CD14-positive monocyte (primary cell): Measurements from ENCODE around the gene EXOC6B. TPM values are rescaled to one million over a fixed set of nuclear protein-coding genes. Genes with fewer than 3 reads are reported as not detected.

Experiments used
- DNase-seq, 3 donors: peaks; one replicate each; pipeline ENCODE4 v3.0.0-alpha.2; 2011 to 2022
- H2AFZ ChIP-seq: 2 replicates; pipeline ENCODE4 v1.6.0; 2012; ENCODE audit warnings: mild to moderate bottlenecking, low read depth, low read length, inconsistent platforms; ENCODE audit not compliant: insufficient read depth, poor library complexity, severe bottlenecking
- H3K27ac ChIP-seq, 2 donors: 1 replicate in 1 of 2; 2 replicates in 1 of 2; pipeline ENCODE4 v1.5.1; 2012 to 2013; ENCODE audit warnings: low read length in 2 of 2, control low read depth in 1 of 2, inconsistent platforms in 1 of 2, low read depth in 1 of 2, mild to moderate bottlenecking in 1 of 2
- H3K27me3 ChIP-seq, 2 donors: one replicate each; pipeline versions ENCODE4 v1.6.0 to v1.6.1; 2011 to 2013; ENCODE audit warnings: low read length in 2 of 2; ENCODE audit not compliant: control insufficient read depth in 2 of 2, insufficient read depth in 2 of 2
- H3K36me3 ChIP-seq, 2 donors: replicated peaks in 1 of 2; 1 replicate in 1 of 2; 2 replicates in 1 of 2; pipeline versions ENCODE4 v1.5.1 to v1.6.1; 2012 to 2013; ENCODE audit warnings: low read length in 2 of 2, control low read depth in 1 of 2, inconsistent platforms in 1 of 2, mild to moderate bottlenecking in 1 of 2; ENCODE audit not compliant: insufficient read depth in 2 of 2, control insufficient read depth in 1 of 2
- H3K4me1 ChIP-seq, 2 donors: 1 replicate in 1 of 2; 2 replicates in 1 of 2; pipeline versions ENCODE4 v1.5.1 to v1.6.1; 2012 to 2013; ENCODE audit warnings: low read length in 2 of 2, control low read depth in 1 of 2, inconsistent platforms in 1 of 2, mild to moderate bottlenecking in 1 of 2, moderate library complexity in 1 of 2; ENCODE audit not compliant: insufficient read depth in 2 of 2, control insufficient read depth in 1 of 2
- H3K4me2 ChIP-seq: replicated peaks from 2 replicates; pipeline ENCODE3; 2012; ENCODE audit warnings: low read length, moderate library complexity, mild to moderate bottlenecking; ENCODE audit not compliant: poor library complexity, severe bottlenecking; ENCODE audit errors: extremely low read depth
- H3K4me3 ChIP-seq, 3 experiments: fragments of 200-600 bp in 1 of 3; sonication (generic) in 1 of 3; replicated peaks in 1 of 3; 1 replicate in 2 of 3; 2 replicates in 1 of 3; pipeline ENCODE4 v1.5.1; 2011 to 2013; ENCODE audit warnings: low read length in 3 of 3, mild to moderate bottlenecking in 3 of 3, control low read depth in 2 of 3, low read depth in 2 of 3, inconsistent platforms in 1 of 3, moderate library complexity in 1 of 3
- H3K79me2 ChIP-seq: 2 replicates; pipeline ENCODE4 v1.6.0; 2012; ENCODE audit warnings: mild to moderate bottlenecking, control low read depth, inconsistent platforms, low read length, moderate library complexity; ENCODE audit not compliant: insufficient read depth
- H3K9ac ChIP-seq: 2 replicates; pipeline ENCODE4 v1.6.0; 2017; ENCODE audit warnings: low read length, mild to moderate bottlenecking; ENCODE audit not compliant: insufficient read depth, poor library complexity, severe bottlenecking
- H3K9me3 ChIP-seq, 2 donors: replicated peaks in 1 of 2; 1 replicate in 1 of 2; 2 replicates in 1 of 2; pipeline versions ENCODE4 v1.5.1 to v1.6.1; 2012 to 2013; ENCODE audit warnings: low read length in 2 of 2, control low read depth in 1 of 2; ENCODE audit not compliant: control insufficient read depth in 1 of 2, insufficient read depth in 1 of 2
- H4K20me1 ChIP-seq: 2 replicates; pipeline ENCODE4 v1.6.0; 2012; ENCODE audit warnings: mild to moderate bottlenecking, low read length, control low read depth, moderate library complexity; ENCODE audit not compliant: insufficient read depth
- H3K27ac Mint-ChIP-seq, 7 donors: one replicate each; pipeline ENCODE4 v1.8.0; 2020; ENCODE audit warnings: mild to moderate bottlenecking in 7 of 7, mixed read lengths in 7 of 7, moderate library complexity in 6 of 7, inconsistent platforms in 2 of 7
- H3K27me3 Mint-ChIP-seq, 3 donors: one replicate each; pipeline ENCODE4 v1.8.0; 2021 to 2022; ENCODE audit warnings: low read depth in 3 of 3, mild to moderate bottlenecking in 3 of 3, mixed read lengths in 3 of 3, moderate library complexity in 3 of 3, inconsistent platforms in 1 of 3
- H3K36me3 Mint-ChIP-seq, 2 donors: one replicate each; pipeline ENCODE4 v1.8.0; 2020; ENCODE audit warnings: mixed read lengths in 2 of 2, inconsistent platforms in 1 of 2, mild to moderate bottlenecking in 1 of 2
- H3K4me1 Mint-ChIP-seq: one replicate; pipeline ENCODE4 v1.8.0; 2020; ENCODE audit warnings: mild to moderate bottlenecking, mixed read lengths
- H3K4me3 Mint-ChIP-seq, 2 donors: one replicate each; pipeline ENCODE4 v1.8.0; 2020; ENCODE audit warnings: mild to moderate bottlenecking in 2 of 2, mixed read lengths in 2 of 2, moderate library complexity in 1 of 2
- H3K9me3 Mint-ChIP-seq, 7 donors: one replicate each; pipeline ENCODE4 v1.8.0; 2020 to 2022; ENCODE audit warnings: mixed read lengths in 7 of 7, mild to moderate bottlenecking in 6 of 7, moderate library complexity in 6 of 7, inconsistent platforms in 2 of 7
- WGBS: methylation state at CpG from one replicate; pipeline ENCODE4 v1.1.5; 2013; ENCODE audit warnings: missing lambda C conversion rate; ENCODE audit not compliant: insufficient coverage; 5-methylcytosine and 5-hydroxymethylcytosine counted together
- intact Hi-C, 2 donors: fragments of 100-400 bp; cut with micrococcal nuclease; formaldehyde crosslinking; loops; one replicate each; pipeline versions ENCODE4 v1.15.0 to v1.15.1; 2023
- polyA plus RNA-seq, 3 donors: library from polyadenylated mRNA; depleted of rRNA in 1 of 3; unstranded in 2 of 3; stranded (reverse) in 1 of 3; fragments of 300-500 nt in 2 of 3; fragments of >200 nt in 1 of 3; fragmentation: Illumina TruSeq in 2 of 3; gene quantifications; 1 replicate in 2 of 3; 2 replicates in 1 of 3; pipeline ENCODE4 v1.2.3, GENCODE V29; 2012 to 2021
- TF ChIP-seq, protein P1 (sequence below): fragments of 200-600 bp; IDR thresholded peaks from one replicate; pipeline ENCODE4 v1.8.0; 2022; ENCODE audit warnings: antibody characterized with exemption, mild to moderate bottlenecking

Gene EXOC6B
- polyA plus RNA-seq, 3 donors, result 1.8 to 2.8 (median 2.1) TPM

DNA sequence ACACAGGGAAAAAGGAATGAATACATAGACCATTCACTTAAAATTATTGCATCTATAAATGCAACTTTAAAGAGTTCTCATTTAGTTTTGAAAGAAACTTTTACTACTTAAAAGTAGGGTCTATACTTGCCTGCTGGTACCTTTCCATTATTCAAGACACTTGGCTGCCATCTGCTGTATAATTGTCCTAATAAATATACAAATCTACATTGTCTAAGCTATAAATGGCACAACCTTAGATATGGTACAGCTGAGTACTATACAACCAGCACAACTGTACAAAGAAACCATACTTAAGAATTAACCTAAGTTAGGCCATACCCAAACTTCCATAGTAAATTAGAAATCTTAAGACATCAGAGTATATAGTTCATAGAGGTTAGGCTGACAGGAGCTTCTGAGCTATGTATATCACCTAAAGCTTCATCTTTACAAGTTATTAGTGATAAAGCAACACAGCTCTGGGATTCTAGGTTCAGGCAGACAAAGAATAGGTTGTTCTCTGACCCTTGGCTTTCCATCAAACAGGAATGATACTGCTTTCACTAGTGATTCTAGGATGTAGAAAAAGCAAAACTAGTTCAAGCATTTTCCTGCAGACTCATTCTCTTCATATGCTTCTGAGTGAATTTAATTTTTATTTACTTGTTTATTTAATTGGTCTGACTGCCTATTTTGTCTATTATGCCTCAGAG lies 22.1 kb downstream of the EXOC6B start:
- no peak for DNase-seq
- Mint-ChIP-seq H3K27ac (no peak overlapping the region), H3K4me3 (no peak overlapping the region), H3K9me3 (peaks cover 0 to 6% (median 2%) of the 10 kb centered on the region in 7 donors), H3K27me3 (peaks cover 0 to 1% (median 0%) of the 10 kb centered on the region in 3 donors), H3K36me3 (no peaks in the 10 kb centered on the region), H3K4me1 (no peaks in the 10 kb centered on the region)
- no peak overlapping the region for H3K27ac ChIP-seq
- H3K36me3 ChIP-seq, result no peaks in the 10 kb centered on the region
- H2AFZ ChIP-seq, result no peak overlapping the region
- H3K9me3 ChIP-seq, result peaks cover 2 to 5% of the 10 kb centered on the region in 2 donors
- H3K79me2 ChIP-seq, result no peaks in the 10 kb centered on the region
- H3K4me1 ChIP-seq, result no peaks in the 10 kb centered on the region
- no peak overlapping the region for H3K9ac ChIP-seq
- no peaks in the 10 kb centered on the region for H4K20me1 ChIP-seq
- H3K4me3 ChIP-seq, result no peak overlapping the region
- no peak overlapping the region for H3K4me2 ChIP-seq
- H3K27me3 ChIP-seq, result no peaks in the 10 kb centered on the region
- intact Hi-C loops, result no loop called here
- TF ChIP-seq, protein P1, sequence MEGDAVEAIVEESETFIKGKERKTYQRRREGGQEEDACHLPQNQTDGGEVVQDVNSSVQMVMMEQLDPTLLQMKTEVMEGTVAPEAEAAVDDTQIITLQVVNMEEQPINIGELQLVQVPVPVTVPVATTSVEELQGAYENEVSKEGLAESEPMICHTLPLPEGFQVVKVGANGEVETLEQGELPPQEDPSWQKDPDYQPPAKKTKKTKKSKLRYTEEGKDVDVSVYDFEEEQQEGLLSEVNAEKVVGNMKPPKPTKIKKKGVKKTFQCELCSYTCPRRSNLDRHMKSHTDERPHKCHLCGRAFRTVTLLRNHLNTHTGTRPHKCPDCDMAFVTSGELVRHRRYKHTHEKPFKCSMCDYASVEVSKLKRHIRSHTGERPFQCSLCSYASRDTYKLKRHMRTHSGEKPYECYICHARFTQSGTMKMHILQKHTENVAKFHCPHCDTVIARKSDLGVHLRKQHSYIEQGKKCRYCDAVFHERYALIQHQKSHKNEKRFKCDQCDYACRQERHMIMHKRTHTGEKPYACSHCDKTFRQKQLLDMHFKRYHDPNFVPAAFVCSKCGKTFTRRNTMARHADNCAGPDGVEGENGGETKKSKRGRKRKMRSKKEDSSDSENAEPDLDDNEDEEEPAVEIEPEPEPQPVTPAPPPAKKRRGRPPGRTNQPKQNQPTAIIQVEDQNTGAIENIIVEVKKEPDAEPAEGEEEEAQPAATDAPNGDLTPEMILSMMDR, result no peak

DNA sequence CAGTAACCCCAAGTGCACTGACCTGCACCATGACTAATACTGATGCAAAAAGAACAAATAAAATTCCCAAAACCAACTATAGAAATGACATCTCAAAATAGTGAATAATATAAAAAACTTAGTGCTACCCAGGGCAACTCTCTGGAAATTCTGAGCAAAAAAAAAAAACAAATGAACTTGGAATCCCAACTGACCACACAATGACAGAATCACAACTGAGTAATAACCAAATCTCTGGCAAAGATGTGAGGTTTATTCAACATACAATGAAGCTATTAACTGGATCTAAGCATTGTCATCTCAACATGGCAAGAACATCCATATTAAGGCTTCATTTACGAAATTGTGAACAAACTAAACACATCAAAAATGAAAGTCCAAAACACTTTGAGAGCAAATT lies 22.7 kb downstream of the EXOC6B start:
- no peaks in the 10 kb centered on the region for H3K79me2 ChIP-seq
- H3K27ac ChIP-seq, result no peak overlapping the region
- Mint-ChIP-seq H3K36me3 (no peaks in the 10 kb centered on the region), H3K4me3 (no peak overlapping the region), H3K27ac (no peak overlapping the region), H3K9me3 (peaks cover 0 to 2% (median 0%) of the 10 kb centered on the region in 7 donors), H3K27me3 (peaks cover 0 to 1% (median 0%) of the 10 kb centered on the region in 3 donors), H3K4me1 (peaks cover under 1% of the 10 kb centered on the region)
- peaks cover 0 to under 1% of the 10 kb centered on the region in 2 donors for H3K4me1 ChIP-seq
- no peaks in the 10 kb centered on the region for H3K9me3 ChIP-seq
- no peak overlapping the region for H3K4me3 ChIP-seq
- H3K27me3 ChIP-seq, result no peaks in the 10 kb centered on the region
- no peak overlapping the region for H2AFZ ChIP-seq
- H4K20me1 ChIP-seq, result no peaks in the 10 kb centered on the region
- no peak for DNase-seq
- TF ChIP-seq, protein P1, result no peak
- H3K36me3 ChIP-seq, result no peaks in the 10 kb centered on the region
- no CpG with 5 or more reads among the region's 1 CpG for WGBS
- intact Hi-C loops, result no loop called here
- no peak overlapping the region for H3K4me2 ChIP-seq
- no peak overlapping the region for H3K9ac ChIP-seq
